ENCODE measurements around the gene NECTIN4. TPM values are rescaled to one million over a fixed set of nuclear protein-coding genes. Genes with fewer than 3 reads are reported as not detected.
"Not testable (repeated sequence)": the region's sequence is repeated elsewhere in the genome, so short reads cannot be mapped to it uniquely, and the experiment has no call there.

The NECTIN4 gene
- not detected for total RNA-seq
- long read RNA-seq, partial matches to known transcripts = 0 of 1 reads
- long read RNA-seq, other reads (novel, unspliced or antisense) = 0 of 1 reads

- peak; percentile 69 for DNase-seq (ENCODE audit: low spot score)
Measured at GRCh38 chr1:161089251-161089924, at the start of gene NECTIN4. TSS of gene NECTIN4 (minus strand) at chr1:161089558. CDS start at chr1:161089296, 262 bp downstream.

- no peak for DNase-seq (ENCODE audit: low spot score)
Measured at GRCh38 chr1:161138431-161138830, 49.1 kb upstream of the NECTIN4 start.

GRCh38 chr1:161137881-161138280 lies 48.5 kb upstream of the NECTIN4 start:
- no peak for DNase-seq (ENCODE audit: low spot score)

DNA sequence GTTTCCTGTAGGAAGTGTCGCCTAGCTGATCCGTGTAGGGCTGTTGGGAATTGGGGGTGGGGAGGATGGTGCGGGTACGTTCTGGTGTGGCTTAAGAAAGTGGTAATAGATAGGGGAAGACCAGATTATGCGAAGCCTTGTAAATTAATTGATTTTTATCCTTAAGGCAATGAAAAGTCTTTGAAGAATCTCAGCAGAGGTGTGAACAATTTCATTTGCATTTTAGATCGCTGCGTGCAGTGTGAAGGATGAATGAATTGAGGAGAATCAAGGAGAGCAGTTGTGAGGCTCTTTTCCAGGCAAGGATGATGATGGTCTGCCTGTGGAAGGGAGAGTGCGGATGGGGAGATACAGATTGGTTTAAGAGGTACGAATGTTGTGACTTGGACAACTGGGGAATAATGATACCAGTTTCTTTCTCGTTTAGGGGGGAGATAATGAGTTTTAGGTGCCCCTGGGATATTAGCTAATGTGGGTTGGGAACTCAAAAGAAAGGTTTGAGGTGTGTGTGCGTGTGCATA lies 43.9 kb upstream of the NECTIN4 start:
- no peak for DNase-seq (ENCODE audit: low spot score)

- DNase-seq (ENCODE audit: low spot score) = peak; percentile 97
Measured at GRCh38 chr1:161132410-161133219, 43.3 kb upstream of the NECTIN4 start, which contains the start of gene DEDD. TSS of gene DEDD (minus strand) at chr1:161132667. CDS start at chr1:161124462, 8,205 bp downstream.

GRCh38 chr1:161131523-161132409 lies 42.4 kb upstream of the NECTIN4 start:
- DNase-seq (ENCODE audit: low spot score) = no peak

DNA sequence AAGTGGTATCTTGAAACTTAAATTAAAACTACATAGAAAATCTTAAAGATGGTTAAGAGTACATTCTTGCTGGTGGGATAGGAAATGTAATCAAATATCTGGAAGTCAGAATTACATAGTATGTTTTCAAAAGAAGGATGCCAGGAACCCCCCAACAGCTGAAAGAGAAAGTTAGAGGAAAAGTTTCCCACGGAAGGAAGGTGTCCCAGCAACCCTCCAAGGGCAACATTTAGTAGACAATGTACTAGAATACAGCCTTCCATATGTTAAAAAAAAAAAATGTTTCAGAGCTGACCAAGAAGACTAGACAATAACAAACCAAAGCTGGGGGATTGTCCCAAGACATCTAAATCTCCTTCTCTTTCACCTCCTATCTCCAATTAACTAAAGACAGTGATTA lies 40.9 kb upstream of the NECTIN4 start:
- no peak for DNase-seq (ENCODE audit: low spot score)

- no peak for DNase-seq (ENCODE audit: low spot score)
Measured at GRCh38 chr1:161128591-161129420, 39.4 kb upstream of the NECTIN4 start.

GRCh38 chr1:161127649-161128048 lies 38.3 kb upstream of the NECTIN4 start:
- no peak for DNase-seq (ENCODE audit: low spot score)

DNA sequence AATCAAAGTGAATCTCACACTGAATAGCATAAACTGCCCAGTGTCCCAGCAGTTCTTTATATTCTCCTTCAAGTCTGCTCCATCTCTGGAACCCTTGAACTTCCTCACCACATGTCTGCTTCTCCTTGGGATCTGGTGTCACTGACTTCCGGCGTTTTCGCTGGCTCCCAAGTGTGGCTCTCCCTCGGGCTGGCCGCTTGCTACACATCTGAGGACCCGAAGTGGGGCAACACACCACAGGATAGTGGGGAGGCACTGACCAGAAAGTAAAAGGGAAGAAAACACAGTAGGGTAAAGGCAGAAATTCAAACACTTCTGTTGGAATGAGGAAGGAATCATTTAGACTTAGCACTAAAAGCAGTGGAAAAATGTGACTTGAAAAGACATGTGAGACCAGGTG lies 33.6 kb upstream of the NECTIN4 start:
- DNase-seq (ENCODE audit: low spot score) = no peak

GRCh38 chr1:161121834-161122233 lies 32.5 kb upstream of the NECTIN4 start:
- no peak for DNase-seq (ENCODE audit: low spot score)

DNA sequence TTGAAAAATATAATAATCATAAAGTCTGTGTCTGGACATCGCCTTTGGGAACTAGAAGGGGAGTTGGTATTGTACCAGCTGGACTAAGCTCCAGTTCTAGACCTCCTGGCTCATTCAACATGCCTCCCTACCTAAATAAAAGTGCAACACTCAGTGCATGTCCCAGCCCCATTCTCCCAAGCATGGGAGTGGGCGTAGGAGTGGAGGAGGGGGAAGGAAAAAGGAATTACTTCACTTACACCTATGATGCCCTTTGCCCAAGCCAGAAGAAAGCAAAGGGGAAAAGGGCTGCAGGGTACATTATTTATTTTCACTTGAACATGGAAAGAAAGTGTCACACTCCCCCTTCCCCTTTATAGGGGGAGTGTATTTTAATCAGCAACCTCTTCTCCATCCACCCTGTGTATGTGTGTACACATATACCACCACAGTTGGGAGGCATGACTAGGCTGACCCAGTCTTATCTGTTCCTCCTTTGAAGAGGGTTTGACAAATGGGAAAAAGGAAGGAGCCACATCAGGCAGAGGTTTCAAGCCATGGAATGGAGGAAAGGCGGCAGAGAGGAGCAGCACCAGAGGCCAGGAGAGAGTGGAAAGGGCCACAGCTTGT lies 31.8 kb upstream of the NECTIN4 start:
- no peak for DNase-seq (ENCODE audit: low spot score)

DNA sequence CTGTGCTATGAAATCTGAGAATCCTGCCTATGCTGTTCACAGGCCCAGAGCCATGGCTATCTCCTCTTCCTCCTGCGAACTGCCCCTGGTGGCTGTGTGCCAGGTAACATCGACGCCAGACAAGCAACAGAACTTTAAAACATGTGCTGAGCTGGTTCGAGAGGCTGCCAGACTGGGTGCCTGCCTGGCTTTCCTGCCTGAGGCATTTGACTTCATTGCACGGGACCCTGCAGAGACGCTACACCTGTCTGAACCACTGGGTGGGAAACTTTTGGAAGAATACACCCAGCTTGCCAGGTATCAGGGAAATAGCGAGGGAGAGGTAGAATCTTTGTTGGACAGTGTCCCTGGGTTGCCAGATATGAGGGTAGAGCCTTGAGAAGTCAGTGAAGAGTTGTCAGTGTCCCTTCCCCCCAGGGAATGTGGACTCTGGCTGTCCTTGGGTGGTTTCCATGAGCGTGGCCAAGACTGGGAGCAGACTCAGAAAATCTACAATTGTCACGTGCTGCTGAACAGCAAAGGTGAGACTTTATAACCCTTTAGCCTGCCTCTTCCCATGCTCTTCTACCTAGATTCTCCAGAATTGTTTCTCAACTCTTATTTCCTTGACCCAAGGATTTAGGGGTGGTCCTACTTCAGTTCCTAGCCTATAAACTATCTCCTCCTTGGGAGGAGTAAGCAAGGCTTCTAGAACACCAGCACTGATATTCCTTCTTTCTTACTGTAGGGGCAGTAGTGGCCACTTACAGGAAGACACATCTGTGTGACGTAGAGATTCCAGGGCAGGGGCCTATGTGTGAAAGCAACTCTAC lies 29.9 kb upstream of the NECTIN4 start:
- DNase-seq (ENCODE audit: low spot score) = peak; percentile 28

DNA sequence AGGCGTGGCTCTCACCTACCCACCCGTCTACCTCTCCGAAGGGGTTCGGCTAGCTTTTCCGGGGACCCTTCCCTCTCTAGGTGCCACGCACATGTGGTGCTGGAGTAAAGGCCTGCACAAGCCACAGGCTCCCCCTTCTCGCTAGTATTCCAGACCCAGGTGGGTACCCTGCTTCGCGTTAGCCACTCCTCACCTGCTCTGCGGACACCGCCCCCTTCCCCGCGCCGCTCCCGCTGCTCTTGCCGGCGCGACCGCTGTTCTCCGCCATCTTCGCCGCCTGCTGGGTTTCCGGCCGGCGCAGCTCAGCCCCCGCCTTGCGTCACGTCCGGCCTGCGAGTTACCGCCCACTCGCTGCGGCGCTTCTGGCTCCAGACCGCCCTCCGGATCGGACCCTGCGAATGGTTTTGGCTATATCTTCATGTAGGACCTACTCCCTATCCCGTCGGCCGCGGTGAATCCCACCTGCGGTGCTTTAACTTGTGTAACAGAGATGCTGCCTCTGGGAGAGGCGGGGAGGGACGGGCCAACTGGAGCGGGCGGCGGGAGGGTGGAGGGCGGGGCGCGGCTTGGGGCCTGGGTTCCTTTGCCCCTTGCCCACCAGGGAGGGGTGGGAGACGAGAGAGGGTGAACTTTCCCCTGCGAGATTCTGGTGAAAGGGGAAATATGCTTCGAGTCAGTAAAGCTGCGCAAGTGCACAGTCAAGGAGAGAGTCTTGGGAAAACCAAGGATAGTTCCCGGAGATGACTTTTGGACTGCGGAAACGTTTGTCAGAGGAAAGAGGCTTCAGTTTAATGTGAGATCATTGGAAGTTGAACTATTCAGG lies 28.6 kb upstream of the NECTIN4 start, which contains the start of the genes NIT1 and PFDN2:
Gene NIT1 (plus strand): TSS at position 347 of the 823 bp plus-strand sequence. CDS start 72 bp downstream, at position 419.
Gene PFDN2 (minus strand): TSS at position 279 of the 823 bp plus-strand sequence. CDS start 11 bp downstream, at position 268.
- peak; percentile 97 for DNase-seq (ENCODE audit: low spot score)

DNA sequence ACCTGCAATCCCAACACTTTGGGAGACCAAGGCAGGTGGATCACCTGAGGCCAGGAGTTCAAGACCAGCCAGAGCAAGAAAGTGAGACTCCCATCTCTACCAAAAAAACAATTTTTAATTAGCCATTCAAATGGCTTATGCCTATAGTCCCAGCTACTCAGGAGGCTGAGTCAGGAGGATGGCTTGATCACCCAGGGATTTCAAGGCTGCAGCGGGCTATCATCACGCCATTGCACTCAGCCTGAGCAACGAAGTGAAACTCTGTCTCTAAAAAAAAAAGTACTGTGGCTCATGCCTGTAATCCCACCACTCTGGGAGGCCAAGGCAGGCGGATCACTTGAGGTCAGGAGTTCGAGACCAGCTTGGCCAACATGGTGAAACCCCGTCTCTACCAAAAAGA lies 26.6 kb upstream of the NECTIN4 start:
- not testable (repeated sequence) for DNase-seq (ENCODE audit: low spot score)

GRCh38 chr1:161115132-161115711 lies 25.9 kb upstream of the NECTIN4 start:
- DNase-seq (ENCODE audit: low spot score) = no peak

DNA sequence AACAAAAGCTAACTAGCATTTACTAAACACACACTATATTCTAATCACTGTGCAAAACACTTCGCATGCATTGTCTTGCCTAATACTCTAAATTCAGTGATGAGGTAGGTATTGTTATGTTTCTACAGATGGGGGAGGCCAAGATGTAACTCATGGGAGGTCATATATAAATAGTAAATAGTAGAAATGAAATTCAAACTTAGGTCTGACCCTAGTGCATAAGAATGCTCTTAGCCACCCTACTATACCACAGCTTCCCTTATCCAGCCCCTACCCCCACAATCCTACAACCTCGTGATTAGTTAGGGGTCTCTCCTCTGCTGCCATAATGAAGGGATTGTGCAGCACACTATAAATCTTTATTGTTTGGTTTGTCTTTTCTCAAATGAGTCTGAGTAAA lies 25.2 kb upstream of the NECTIN4 start:
- no peak for DNase-seq (ENCODE audit: low spot score)
